ENCODE results near the gene IFNL1.

The IFNL1 gene

DNA sequence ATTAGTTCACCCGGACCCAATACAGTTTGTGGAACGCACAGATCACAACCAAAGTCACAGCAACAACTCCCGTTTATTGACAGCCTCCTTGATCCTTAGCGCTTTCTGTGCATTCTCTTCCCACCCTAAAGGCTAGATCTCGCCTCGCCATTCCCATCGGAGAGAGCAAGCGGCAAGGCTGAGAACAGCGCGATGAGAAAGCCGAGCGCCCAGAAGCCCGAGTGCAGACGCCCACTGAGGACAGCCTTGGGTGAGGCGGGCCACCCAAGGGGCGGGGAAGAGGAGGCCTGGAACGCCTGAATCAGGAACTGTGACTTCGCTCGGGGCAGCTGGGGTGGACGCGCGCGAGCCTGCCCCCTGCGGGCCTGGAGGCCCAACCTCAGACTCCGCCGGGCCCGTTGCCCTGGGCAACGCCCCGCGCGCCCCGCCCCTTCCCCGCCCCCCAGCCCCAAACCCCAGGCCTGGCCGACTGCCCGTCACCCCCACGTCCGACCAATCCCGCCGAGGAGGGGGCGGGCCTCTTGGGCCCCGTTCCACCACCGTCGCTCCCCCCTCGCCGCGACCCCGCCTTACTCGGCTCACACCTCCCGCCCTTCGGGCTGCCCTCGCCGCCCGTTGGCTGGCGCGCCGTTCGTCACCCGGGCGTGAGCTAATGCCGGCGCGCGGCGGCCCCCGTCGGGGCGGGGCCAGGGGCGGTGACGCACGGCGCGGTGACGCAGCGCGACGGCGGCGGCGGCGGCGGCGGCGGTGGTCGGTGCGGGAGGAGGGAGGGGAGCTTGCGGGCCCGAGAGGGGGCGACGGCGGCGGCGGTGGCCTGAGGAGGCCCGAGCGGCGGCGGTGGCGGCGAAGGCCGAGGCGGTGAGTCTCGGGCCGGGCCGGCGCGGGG is 45.8 kb downstream of the IFNL1 start, which contains the start of gene SAMD4B:
TSS of gene SAMD4B (plus strand) at position 703 of the 886 bp plus-strand sequence. CDS start 14,473 bp downstream, outside the sequence.
- DNase-seq: peak; percentile 99
- H3K27me3 Mint-ChIP-seq: no peaks in the 10 kb centered on the region
- H3K36me3 Mint-ChIP-seq: peaks cover 5 to 19% of the 10 kb centered on the region in 2 donors
- peak; percentile 89 to 92 for ATAC-seq (replicated peaks)
- H3K27ac Mint-ChIP-seq: peak within 1 kb of the TSS; percentile 93
- H3K4me1 Mint-ChIP-seq: peaks cover 42 to 75% of the 10 kb centered on the region in 2 donors
- H3K4me3 Mint-ChIP-seq: peak within 1 kb of the TSS; percentile 94 to 98
- H3K9me3 Mint-ChIP-seq: no peaks in the 10 kb centered on the region

DNA sequence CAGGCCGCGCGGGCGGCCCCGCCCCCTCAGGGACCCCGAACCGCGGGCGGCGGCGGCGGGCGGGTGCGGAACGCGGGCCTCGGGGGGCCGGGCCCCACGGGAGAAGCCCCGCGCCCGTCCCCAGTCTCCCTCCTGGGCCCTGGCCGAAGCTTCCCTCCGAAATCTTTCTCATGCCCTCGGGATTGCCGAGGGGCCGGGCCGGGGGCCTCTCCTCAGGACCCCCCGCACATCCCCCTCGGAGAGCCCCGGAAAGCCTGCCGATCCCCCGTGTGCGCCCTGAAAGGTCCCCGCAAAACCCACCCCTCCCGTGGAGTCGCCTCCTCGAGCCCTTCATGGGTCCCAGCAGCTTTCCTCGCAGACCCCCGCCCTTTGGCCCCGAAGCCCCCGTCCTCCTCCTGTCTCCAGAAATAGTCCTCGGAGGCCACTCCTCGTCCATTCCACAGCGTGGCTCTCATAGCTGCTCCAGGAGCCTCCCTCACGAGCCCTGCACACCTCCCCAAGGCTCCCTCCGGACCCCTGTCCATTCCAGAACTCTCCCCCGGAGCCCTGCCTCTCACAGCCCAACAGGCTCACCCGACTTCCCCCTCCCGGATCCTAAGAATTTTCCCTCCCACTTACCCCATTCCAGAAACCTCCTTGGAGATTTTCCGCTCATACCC is 46.6 kb downstream of the IFNL1 start:
- Mint-ChIP-seq H3K27me3 (no peaks in the 10 kb centered on the region), H3K36me3 (peaks cover 8 to 22% of the 10 kb centered on the region in 2 donors), H3K4me1 (peaks cover 42 to 74% of the 10 kb centered on the region in 2 donors), H3K9me3 (no peaks in the 10 kb centered on the region), H3K4me3 (peak overlapping the region; percentile 89 to 94), H3K27ac (peak overlapping the region; percentile 93)
- no peak for ATAC-seq (replicated peaks)
- DNase-seq: no peak

DNA sequence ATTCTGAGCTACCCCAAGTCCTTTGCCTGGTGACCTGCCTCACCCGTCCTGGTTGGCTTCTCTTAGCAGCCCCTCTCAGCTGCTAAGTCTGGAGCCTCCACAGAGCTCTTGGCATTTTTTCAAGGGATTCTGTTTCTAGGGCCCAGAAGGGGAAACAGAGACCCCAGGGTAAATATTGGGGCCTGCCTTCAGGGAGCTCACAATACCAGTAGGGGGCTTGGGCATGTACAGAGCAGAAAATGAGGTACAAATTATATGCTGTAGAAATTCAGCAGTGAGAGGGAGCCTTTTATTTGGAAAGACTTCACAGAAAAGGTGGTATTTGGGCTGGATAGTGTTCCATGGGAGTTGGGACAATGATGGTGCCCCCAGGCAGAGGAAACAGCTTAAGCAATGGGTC is 49.7 kb downstream of the IFNL1 start:
- Mint-ChIP-seq H3K36me3 (peaks cover 17 to 40% of the 10 kb centered on the region in 2 donors), H3K4me1 (peaks cover 42 to 61% of the 10 kb centered on the region in 2 donors)

DNA sequence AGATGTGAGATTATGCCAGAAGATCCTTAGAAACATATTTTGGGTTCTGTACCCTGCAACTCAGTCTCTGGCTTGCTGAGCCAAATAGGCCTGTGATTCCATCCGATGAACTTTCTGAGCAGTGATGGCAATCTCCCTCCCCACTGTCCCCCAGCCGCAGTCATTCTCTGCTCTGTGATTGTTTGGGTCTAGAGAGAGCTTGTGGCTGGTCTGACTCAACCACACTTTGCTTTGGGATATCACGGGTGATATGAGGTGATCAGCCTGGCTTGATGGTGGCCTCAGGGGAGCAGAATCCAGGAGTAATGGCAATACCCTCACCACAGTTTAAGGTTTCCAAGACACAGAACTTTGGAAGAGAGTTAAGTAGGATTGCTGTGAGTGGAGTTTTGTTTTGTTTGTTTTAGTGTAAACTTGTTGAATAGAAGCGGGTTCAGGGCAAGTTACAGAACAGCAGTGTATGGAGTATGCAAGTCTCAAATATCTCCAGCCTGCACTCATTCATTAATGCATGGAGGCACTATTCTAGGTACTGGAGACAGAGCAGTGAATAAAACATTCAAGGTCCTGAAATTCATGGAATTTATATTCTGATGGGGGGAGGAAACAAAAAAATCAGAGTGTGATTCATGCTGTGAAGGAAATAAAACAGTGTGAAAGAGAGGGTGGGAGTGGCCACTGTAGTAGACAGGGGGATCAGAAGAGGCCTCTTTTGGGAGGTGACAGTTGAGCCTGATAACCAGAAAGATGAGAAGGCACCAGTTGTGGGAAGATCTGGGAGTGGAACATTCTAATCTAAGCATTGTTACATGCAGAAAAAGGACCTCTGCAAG is 51.3 kb downstream of the IFNL1 start:
- peak overlapping the region; percentile 3 for H3K27ac Mint-ChIP-seq
- no peak for ATAC-seq (replicated peaks)
- no peak overlapping the region for H3K4me3 Mint-ChIP-seq
- H3K4me1 Mint-ChIP-seq: peaks cover 46 to 67% of the 10 kb centered on the region in 2 donors
- no peaks in the 10 kb centered on the region for H3K27me3 Mint-ChIP-seq
- H3K9me3 Mint-ChIP-seq: no peaks in the 10 kb centered on the region
- peaks cover 18 to 46% of the 10 kb centered on the region in 2 donors for H3K36me3 Mint-ChIP-seq
- DNase-seq: no peak

More for the DNA sequence above, 49.7 kb downstream of the IFNL1 start:
- H3K9me3 Mint-ChIP-seq: no peaks in the 10 kb centered on the region
- no peak for DNase-seq
- H3K27me3 Mint-ChIP-seq: no peaks in the 10 kb centered on the region
- ATAC-seq (replicated peaks): no peak
- H3K27ac Mint-ChIP-seq: peak overlapping the region; percentile 52
- H3K4me3 Mint-ChIP-seq: no peak overlapping the region
